ENCODE results near the gene PLXNA4. TPM values are rescaled to one million over a fixed set of nuclear protein-coding genes. Genes with fewer than 3 reads are reported as not detected.

The PLXNA4 gene
- total RNA-seq, 4 donors from 2014 or later, result 0.49 to 7.1 (median 2.0) TPM

DNA sequence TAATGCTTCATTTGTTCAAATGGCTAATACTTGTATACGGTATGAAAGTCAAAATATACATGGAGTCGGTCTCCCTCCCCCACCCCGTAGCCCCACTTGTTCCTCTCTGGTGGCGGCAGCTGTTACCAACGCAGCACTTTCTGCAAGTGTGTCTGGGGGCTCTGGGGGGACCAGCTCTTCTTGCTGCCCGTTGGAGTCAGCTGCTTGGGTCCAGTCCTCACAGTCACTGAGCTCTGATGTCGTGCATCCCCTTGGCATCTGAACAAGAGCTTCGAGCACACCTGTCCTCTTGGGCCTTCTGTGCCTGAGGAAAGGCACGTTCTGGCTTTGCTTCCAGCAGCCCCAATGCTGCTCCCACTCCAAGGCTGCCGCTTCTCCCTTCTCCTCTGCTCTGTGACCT is 493.1 kb downstream of the PLXNA4 start:
- peak overlapping the region in 1 of 4 donors; percentile 78 for H3K27ac ChIP-seq
- peaks cover 0 to 15% (median 0%) of the 10 kb centered on the region in 4 donors for H3K27me3 ChIP-seq
- TF ChIP-seq, protein P1, sequence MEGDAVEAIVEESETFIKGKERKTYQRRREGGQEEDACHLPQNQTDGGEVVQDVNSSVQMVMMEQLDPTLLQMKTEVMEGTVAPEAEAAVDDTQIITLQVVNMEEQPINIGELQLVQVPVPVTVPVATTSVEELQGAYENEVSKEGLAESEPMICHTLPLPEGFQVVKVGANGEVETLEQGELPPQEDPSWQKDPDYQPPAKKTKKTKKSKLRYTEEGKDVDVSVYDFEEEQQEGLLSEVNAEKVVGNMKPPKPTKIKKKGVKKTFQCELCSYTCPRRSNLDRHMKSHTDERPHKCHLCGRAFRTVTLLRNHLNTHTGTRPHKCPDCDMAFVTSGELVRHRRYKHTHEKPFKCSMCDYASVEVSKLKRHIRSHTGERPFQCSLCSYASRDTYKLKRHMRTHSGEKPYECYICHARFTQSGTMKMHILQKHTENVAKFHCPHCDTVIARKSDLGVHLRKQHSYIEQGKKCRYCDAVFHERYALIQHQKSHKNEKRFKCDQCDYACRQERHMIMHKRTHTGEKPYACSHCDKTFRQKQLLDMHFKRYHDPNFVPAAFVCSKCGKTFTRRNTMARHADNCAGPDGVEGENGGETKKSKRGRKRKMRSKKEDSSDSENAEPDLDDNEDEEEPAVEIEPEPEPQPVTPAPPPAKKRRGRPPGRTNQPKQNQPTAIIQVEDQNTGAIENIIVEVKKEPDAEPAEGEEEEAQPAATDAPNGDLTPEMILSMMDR (IDR thresholded peaks at IDR 0.05), result no peak
- TF ChIP-seq POLR2A (IDR thresholded peaks at IDR 0.05), result no peak
- no peaks in the 10 kb centered on the region for H3K36me3 ChIP-seq
- no peaks in the 10 kb centered on the region for H3K9me3 ChIP-seq
- H3K4me1 ChIP-seq, result peaks cover 0 to 30% (median 12%) of the 10 kb centered on the region in 3 donors
- intact Hi-C loops (cut with DNase I), result no loop called here
- H3K4me3 ChIP-seq, result no peak overlapping the region
- 76 to 78% methylated on average over 8 to 9 of the region's 10 CpGs for WGBS, 2 donors
- DNase-seq, result no peak

DNA sequence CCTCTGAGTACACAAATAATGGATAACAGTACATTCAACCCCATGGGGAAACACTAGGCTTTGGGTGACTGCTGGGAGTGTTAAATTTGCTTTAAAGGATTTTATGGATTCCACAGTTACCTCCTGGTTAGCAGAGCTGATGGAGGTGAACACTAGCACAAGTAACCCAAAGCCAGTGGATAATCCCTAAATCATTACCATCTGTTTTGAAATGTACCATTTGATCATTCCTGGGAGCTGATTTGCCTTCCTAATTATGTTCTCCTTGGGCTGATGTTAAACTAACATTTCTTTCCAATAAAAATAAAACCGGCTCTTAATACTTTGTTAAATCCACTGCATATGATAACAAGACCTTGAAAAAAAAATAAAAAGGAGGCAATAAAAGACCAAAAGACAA is 493.9 kb downstream of the PLXNA4 start:
- Histone ChIP-seq H3K36me3 (no peaks in the 10 kb centered on the region), H3K4me1 (peaks cover 0 to 30% (median 12%) of the 10 kb centered on the region in 3 donors), H3K27ac (peak overlapping the region in 3 of 4 donors; percentile 48 to 81 (median 78)), H3K9me3 (no peaks in the 10 kb centered on the region), H3K4me3 (no peak overlapping the region), H3K27me3 (peaks cover 0 to 20% (median 0%) of the 10 kb centered on the region in 4 donors)
- intact Hi-C loops (cut with DNase I), result no loop called here
- DNase-seq, result no peak
- 40 to 43% methylated on average over 1 of the region's 1 CpG for whole genome bisulfite sequencing, 2 donors
- TF ChIP-seq, protein P1 (IDR thresholded peaks at IDR 0.05), result no peak
- TF ChIP-seq POLR2A (IDR thresholded peaks at IDR 0.05), result no peak

DNA sequence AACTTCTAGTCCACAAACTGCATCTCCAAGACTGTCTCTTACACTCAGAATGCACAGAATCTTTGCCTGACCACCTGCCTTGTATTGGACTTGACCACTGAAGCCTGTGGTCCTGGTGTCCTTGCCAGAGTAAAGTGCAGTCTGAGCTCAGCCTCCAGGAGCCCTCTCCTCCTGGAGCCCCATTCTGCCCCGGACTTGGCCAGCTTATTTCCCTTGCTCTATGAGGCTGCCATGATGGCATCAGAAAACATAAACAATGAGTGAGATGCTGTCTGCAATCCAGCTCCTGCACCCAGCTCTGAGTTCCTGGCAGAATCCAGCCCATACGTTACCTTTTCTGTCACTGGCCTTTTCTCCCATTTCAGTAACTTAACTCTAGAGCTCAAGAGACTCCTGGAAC is 494.6 kb downstream of the PLXNA4 start:
- DNase-seq, result no peak
- intact Hi-C loops (cut with DNase I), result no loop called here
- Histone ChIP-seq H3K4me1 (peaks cover 0 to 30% (median 12%) of the 10 kb centered on the region in 3 donors), H3K36me3 (no peaks in the 10 kb centered on the region), H3K27me3 (peaks cover 0 to 26% (median 0%) of the 10 kb centered on the region in 4 donors), H3K9me3 (no peaks in the 10 kb centered on the region), H3K4me3 (no peak overlapping the region), H3K27ac (peak overlapping the region; percentile 41 to 81 (median 63))
- WGBS, 2 donors, result 64 to 67% methylated on average over 1 to 2 of the region's 2 CpGs
- TF ChIP-seq, protein P1 (IDR thresholded peaks at IDR 0.05), result no peak
- TF ChIP-seq POLR2A (IDR thresholded peaks at IDR 0.05), result no peak

DNA sequence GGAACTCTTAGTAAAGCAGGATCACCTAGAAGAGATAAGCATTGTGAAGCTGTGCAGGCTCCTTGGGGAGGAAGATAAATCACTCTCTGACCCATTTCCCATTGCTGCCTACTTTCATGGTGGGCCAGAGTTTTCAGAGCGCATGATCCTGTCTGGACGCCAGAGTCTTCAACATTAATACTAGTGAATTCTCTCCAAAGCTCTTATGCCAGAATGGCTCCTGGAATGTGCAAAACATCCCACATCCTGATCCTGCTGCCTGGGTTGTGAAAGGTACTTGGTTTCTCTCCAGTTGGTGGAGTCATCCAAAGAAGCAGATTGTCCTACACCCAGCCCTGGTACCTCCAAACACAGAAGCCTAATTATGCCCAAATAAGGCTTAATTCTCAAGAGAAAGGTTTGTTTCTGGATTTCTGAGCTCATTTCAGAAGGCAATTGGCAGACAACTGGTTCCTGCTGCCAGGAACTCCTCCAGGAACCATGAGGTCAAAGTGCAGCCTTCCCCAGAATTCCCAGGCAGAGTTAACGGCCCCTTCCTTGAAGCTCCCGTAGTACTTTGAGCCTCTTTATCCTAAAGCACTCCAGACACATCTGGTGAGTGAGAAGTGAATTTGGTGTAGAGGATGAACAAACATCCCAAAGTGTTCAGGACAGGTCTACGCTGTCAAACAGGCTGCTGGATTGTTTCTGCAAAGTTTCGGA is 495.2 kb downstream of the PLXNA4 start:
- no peaks in the 10 kb centered on the region for H3K9me3 ChIP-seq
- intact Hi-C loops (cut with DNase I), result no loop called here
- H3K36me3 ChIP-seq, result no peaks in the 10 kb centered on the region
- peaks cover 0 to 35% (median 12%) of the 10 kb centered on the region in 3 donors for H3K4me1 ChIP-seq
- no peak overlapping the region for H3K4me3 ChIP-seq
- no peak for DNase-seq
- WGBS, 2 donors, result 47 to 64% methylated on average over 6 of the region's 6 CpGs
- H3K27ac ChIP-seq, result peak overlapping the region; percentile 41 to 81 (median 63)
- H3K27me3 ChIP-seq, result peaks cover 0 to 32% (median 0%) of the 10 kb centered on the region in 4 donors
- TF ChIP-seq, protein P1 (IDR thresholded peaks at IDR 0.05), result no peak
- TF ChIP-seq POLR2A (IDR thresholded peaks at IDR 0.05), result no peak

DNA sequence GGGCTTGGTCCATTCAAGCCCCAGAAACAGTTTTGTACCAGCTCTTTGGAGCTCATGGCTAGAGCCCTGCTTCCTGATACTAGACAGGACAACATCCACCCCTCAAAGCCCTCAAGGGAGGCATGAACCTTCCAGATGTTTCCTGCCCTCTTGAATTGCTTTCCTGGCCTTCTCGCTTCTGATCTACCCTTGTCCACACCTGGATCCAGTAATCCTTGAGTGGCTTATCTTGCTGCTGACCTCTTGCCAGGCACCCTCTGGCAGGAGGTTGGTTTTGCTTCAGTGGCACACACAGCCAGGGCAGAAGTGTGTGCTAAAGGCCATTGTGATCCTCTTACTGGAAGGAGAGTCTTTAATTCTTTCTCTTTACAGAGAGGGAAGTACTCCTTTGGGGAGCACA is 495.8 kb downstream of the PLXNA4 start:
- TF ChIP-seq, protein P1 (IDR thresholded peaks at IDR 0.05), result no peak
- no peak for TF ChIP-seq POLR2A (IDR thresholded peaks at IDR 0.05)
- Histone ChIP-seq H3K4me1 (peaks cover 0 to 36% (median 12%) of the 10 kb centered on the region in 3 donors), H3K4me3 (no peak overlapping the region), H3K27me3 (peaks cover 0 to 39% (median 0%) of the 10 kb centered on the region in 4 donors), H3K9me3 (no peaks in the 10 kb centered on the region), H3K36me3 (no peaks in the 10 kb centered on the region), H3K27ac (peak overlapping the region; percentile 14 to 81 (median 54))
- intact Hi-C loops (cut with DNase I), result no loop called here
- 57 to 69% methylated on average over 1 of the region's 1 CpG for WGBS, 2 donors
- DNase-seq, result no peak
